IMR-90 (cell line): Measurements from ENCODE around the gene PTPRN2. TPM values are rescaled to one million over a fixed set of nuclear protein-coding genes. Genes with fewer than 3 reads are reported as not detected.

Experiments used
- ATAC-seq: fragments of 200-7000 bp; cut with Tn5 transposase; 2 replicates; pipeline ENCODE4 v1.9.1; 2020; ENCODE audit warnings: low read depth, mild to moderate bottlenecking, moderate library complexity
- BruUV-seq: library from RNA; stranded (reverse); fragments of 400-500 nt; replicated peaks from 2 replicates; lab custom pipeline; 2021; lab: Mats Ljungman, UMichigan
- CTCF ChIA-PET: fragments of 300-600 bp; formaldehyde crosslinking; extraction: SDS; loops from one replicate; lab custom pipeline; 2021; ENCODE audit warnings: antibody characterized with exemption; lab: Yijun Ruan, JAX
- POLR2A ChIA-PET: fragments of 300-600 bp; sonication (Branson Sonifier 250); formaldehyde crosslinking; loops from one replicate; lab custom pipeline; 2022; ENCODE audit warnings: antibody characterized with exemption; ENCODE audit not compliant: unreplicated experiment; lab: Charles Lee
- DNase-seq: peaks from one replicate; pipeline ENCODE4 v3.0.0; 2013
- H2AFZ ChIP-seq: replicated peaks from 2 replicates; pipeline ENCODE3; 2013; ENCODE audit warnings: low read length, mild to moderate bottlenecking; ENCODE audit not compliant: poor library complexity
- H2AK5ac ChIP-seq: 2 replicates; pipeline ENCODE4 v1.6.1; 2013; ENCODE audit warnings: low read depth, low read length, inconsistent platforms
- H2AK9ac ChIP-seq: replicated peaks from 2 replicates; pipeline ENCODE3; 2013; ENCODE audit warnings: mild to moderate bottlenecking, low read depth, low read length, moderate library complexity; ENCODE audit not compliant: poor library complexity
- H2BK120ac ChIP-seq: 2 replicates; pipeline ENCODE4 v1.6.1; 2013; ENCODE audit warnings: low read depth, low read length, inconsistent platforms
- H2BK15ac ChIP-seq: 3 replicates; pipeline ENCODE4 v1.6.1; 2013; ENCODE audit warnings: low read depth, low read length, inconsistent platforms
- H2BK20ac ChIP-seq: 2 replicates; pipeline ENCODE4 v1.6.1; 2013; ENCODE audit warnings: low read depth, mild to moderate bottlenecking, inconsistent platforms, low read length, moderate library complexity
- H2BK5ac ChIP-seq: 2 replicates; pipeline ENCODE4 v1.6.1; 2013; ENCODE audit warnings: mild to moderate bottlenecking, low read depth, low read length, inconsistent platforms; ENCODE audit not compliant: poor library complexity, severe bottlenecking
- H3K14ac ChIP-seq: replicated peaks from 2 replicates; pipeline ENCODE4 v1.6.1; 2013; ENCODE audit warnings: low read depth, low read length, inconsistent platforms
- H3K18ac ChIP-seq: 2 replicates; pipeline ENCODE4 v1.6.1; 2013; ENCODE audit warnings: low read depth, low read length, control low read depth
- H3K23ac ChIP-seq: 2 replicates; pipeline ENCODE4 v1.6.1; 2013; ENCODE audit warnings: low read depth, low read length, inconsistent platforms
- H3K27ac ChIP-seq: 2 replicates; pipeline ENCODE4 v1.5.1; 2013; ENCODE audit warnings: mild to moderate bottlenecking, control low read depth, low read length; ENCODE audit not compliant: insufficient read depth
- H3K27me3 ChIP-seq: 2 replicates; pipeline ENCODE4 v1.6.1; 2013; ENCODE audit warnings: low read length; ENCODE audit not compliant: control insufficient read depth, insufficient read depth
- H3K36me3 ChIP-seq: 2 replicates; pipeline ENCODE4 v1.6.1; 2013; ENCODE audit warnings: low read length, mixed read lengths; ENCODE audit not compliant: control insufficient read depth, insufficient read depth
- H3K4ac ChIP-seq: 2 replicates; pipeline ENCODE4 v1.6.1; 2013; ENCODE audit warnings: low read depth, low read length, inconsistent platforms
- H3K4me1 ChIP-seq: 2 replicates; pipeline ENCODE4 v1.6.1; 2013; ENCODE audit warnings: low read length, mixed read lengths; ENCODE audit not compliant: control insufficient read depth, insufficient read depth
- H3K4me2 ChIP-seq: 2 replicates; pipeline ENCODE4 v1.6.1; 2013; ENCODE audit warnings: low read depth, mild to moderate bottlenecking, control low read depth, low read length, moderate library complexity
- H3K4me3 ChIP-seq: 2 replicates; pipeline ENCODE4 v1.5.1; 2013; ENCODE audit warnings: low read depth, mild to moderate bottlenecking, control low read depth, low read length, moderate library complexity; ENCODE audit not compliant: insufficient read depth
- H3K56ac ChIP-seq: 2 replicates; pipeline ENCODE4 v1.6.1; 2013; ENCODE audit warnings: low read length, inconsistent platforms; ENCODE audit not compliant: insufficient read depth; ENCODE audit errors: extremely low read depth
- H3K79me1 ChIP-seq, 2 experiments: 2 replicates each; pipeline ENCODE4 v1.6.1; 2013; ENCODE audit warnings: low read length in 2 of 2, inconsistent platforms in 1 of 2, low read depth in 1 of 2
- H3K9ac ChIP-seq: 2 replicates; pipeline ENCODE4 v1.6.1; 2013; ENCODE audit warnings: low read depth, low read length, control low read depth
- H3K9me1 ChIP-seq: 2 replicates; pipeline ENCODE4 v1.6.1; 2013; ENCODE audit warnings: low read length, inconsistent platforms; ENCODE audit not compliant: insufficient read depth
- H3K9me3 ChIP-seq: 2 replicates; pipeline ENCODE4 v1.6.1; 2013; ENCODE audit warnings: low read length; ENCODE audit not compliant: control insufficient read depth, insufficient read depth
- H4K20me1 ChIP-seq: 2 replicates; pipeline ENCODE4 v1.6.1; 2013; ENCODE audit warnings: low read length, inconsistent platforms; ENCODE audit not compliant: insufficient read depth
- H4K5ac ChIP-seq: 2 replicates; pipeline ENCODE4 v1.6.1; 2013; ENCODE audit warnings: mild to moderate bottlenecking, low read depth, low read length, control low read depth
- H4K8ac ChIP-seq, 2 experiments: 2 replicates each; pipeline ENCODE4 v1.6.1; 2013; ENCODE audit warnings: low read depth in 2 of 2, low read length in 2 of 2, control low read depth in 1 of 2, inconsistent platforms in 1 of 2
- H4K91ac ChIP-seq: 2 replicates; pipeline ENCODE4 v1.6.1; 2013; ENCODE audit warnings: low read depth, low read length, inconsistent platforms; ENCODE audit not compliant: insufficient read depth
- BHLHE40 ChIP-seq: fragments of 150-350 bp; IDR thresholded peaks from 2 replicates; pipeline ENCODE4 v1.6.1; 2016; ENCODE audit warnings: mild to moderate bottlenecking, low read depth, low read length
- CEBPB ChIP-seq: IDR thresholded peaks from 2 replicates; pipeline ENCODE4 v1.6.1; 2012; ENCODE audit warnings: low read depth, low read length, improper control_type of control experiment
- CHD1 ChIP-seq: IDR thresholded peaks from 2 replicates; pipeline ENCODE4 v1.6.1; 2012; ENCODE audit warnings: low read depth, low read length, improper control_type of control experiment
- RAD21 ChIP-seq: IDR thresholded peaks from 2 replicates; pipeline ENCODE4 v1.6.1; 2012; ENCODE audit warnings: low read length, improper control_type of control experiment
- RFX5 ChIP-seq: IDR thresholded peaks from 2 replicates; pipeline ENCODE4 v1.8.0; 2012; ENCODE audit warnings: low read depth, mild to moderate bottlenecking, low read length, moderate library complexity
- USF2 ChIP-seq: fragments of 150-350 bp; IDR thresholded peaks from 2 replicates; pipeline ENCODE4 v1.6.1; 2017; ENCODE audit warnings: mild to moderate bottlenecking, antibody characterized with exemption, low read length, low read depth
- WGBS, 2 experiments: methylation state at CpG; one replicate each; pipeline versions ENCODE4 v1.1.5 to v1.1.7; 2013; ENCODE audit warnings: missing lambda C conversion rate in 2 of 2; ENCODE audit not compliant: insufficient read length in 1 of 2; ENCODE audit errors: extremely low coverage in 2 of 2; 5-methylcytosine and 5-hydroxymethylcytosine counted together
- dilution Hi-C: fragments of 300-500 bp; cut with HindIII; formaldehyde crosslinking; loops from one replicate; pipeline ENCODE4 v1.14.3; 2018; ENCODE audit warnings: low sequenced_read_pairs; ENCODE audit not compliant: unreplicated experiment
- in situ Hi-C: fragments of 300-500 bp; cut with MboI; formaldehyde crosslinking; loops from 3 replicates; pipeline ENCODE4 v1.14.3; 2019; ENCODE audit warnings: low sequenced_read_pairs, inconsistent platforms, mixed read lengths
- intact Hi-C: fragments of 100-400 bp; cut with micrococcal nuclease; formaldehyde crosslinking; loops from 2 replicates; pipeline ENCODE4 v1.10.0; 2022
- polyA plus RNA-seq, 3 experiments: library from polyadenylated mRNA; depleted of rRNA; stranded (reverse); fragments of >200 nt; gene quantifications; 2 replicates each; pipeline ENCODE4 v1.2.3, GENCODE V29; 2012; ENCODE audit warnings: low replicate concordance in 1 of 3
- total RNA-seq: library from RNA; depleted of rRNA; stranded (reverse); fragments of >200 nt; gene quantifications from 2 replicates; pipeline ENCODE4 v1.2.3, GENCODE V29; 2012
- TF ChIP-seq, protein P1 (sequence below): fragments of 150-350 bp; IDR thresholded peaks from 2 replicates; pipeline ENCODE4 v1.6.1; 2016; ENCODE audit warnings: low read depth, mild to moderate bottlenecking, low read length, moderate library complexity, borderline replicate concordance

Gene PTPRN2
- total and polyA plus RNA-seq, 2 of the 4 experiments (the other 2 are of a cell fraction): 0.03 TPM; not detected in 1

- TF ChIP-seq RFX5 (no peak), USF2 (no peak), CHD1 (no peak), RAD21 (no peak), CEBPB (no peak), BHLHE40 (no peak)
- TF ChIP-seq, protein P1, sequence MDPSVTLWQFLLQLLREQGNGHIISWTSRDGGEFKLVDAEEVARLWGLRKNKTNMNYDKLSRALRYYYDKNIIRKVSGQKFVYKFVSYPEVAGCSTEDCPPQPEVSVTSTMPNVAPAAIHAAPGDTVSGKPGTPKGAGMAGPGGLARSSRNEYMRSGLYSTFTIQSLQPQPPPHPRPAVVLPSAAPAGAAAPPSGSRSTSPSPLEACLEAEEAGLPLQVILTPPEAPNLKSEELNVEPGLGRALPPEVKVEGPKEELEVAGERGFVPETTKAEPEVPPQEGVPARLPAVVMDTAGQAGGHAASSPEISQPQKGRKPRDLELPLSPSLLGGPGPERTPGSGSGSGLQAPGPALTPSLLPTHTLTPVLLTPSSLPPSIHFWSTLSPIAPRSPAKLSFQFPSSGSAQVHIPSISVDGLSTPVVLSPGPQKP: no peak
- WGBS, 2 experiments: 68% methylated on average over 11 of the region's 28 CpGs; no CpG with 5 or more reads in 1 of the 2 experiments
- CTCF ChIA-PET: interaction anchor here (0.5 kb wide), 1 partner anchor 393 kb away, joined by 3 read pairs; no protein-coding TSS in a partner anchor
Measured at GRCh38 chr7:157521061-157521731, 1066.4 kb downstream of the PTPRN2 start.

More at GRCh38 chr7:157521061-157521731, 1066.4 kb downstream of the PTPRN2 start:
- Histone ChIP-seq H3K14ac (no peak overlapping the region), H3K9me1 (no peaks in the 10 kb centered on the region), H4K20me1 (no peaks in the 10 kb centered on the region), H4K91ac (no peak overlapping the region), H3K4me2 (no peak overlapping the region), H2BK120ac (no peak overlapping the region), H2AFZ (no peak overlapping the region), H3K4ac (no peak overlapping the region), H3K27me3 (no peaks in the 10 kb centered on the region), H3K36me3 (no peaks in the 10 kb centered on the region), H3K4me3 (no peak overlapping the region), H4K8ac (no peak overlapping the region), H3K4me1 (no peaks in the 10 kb centered on the region), H3K79me1 (no peaks in the 10 kb centered on the region), H3K18ac (no peak overlapping the region), H3K56ac (no peak overlapping the region), H2BK5ac (no peak overlapping the region), H2BK20ac (no peak overlapping the region), H2BK15ac (no peak overlapping the region), H2AK5ac (no peak overlapping the region), H3K23ac (no peak overlapping the region), H4K5ac (no peak overlapping the region), H3K9me3 (peaks cover 41% of the 10 kb centered on the region), H3K9ac (no peak overlapping the region), H2AK9ac (no peak overlapping the region), H3K27ac (no peak overlapping the region)
- in situ Hi-C loops: no loop called here
- ATAC-seq (no peak), DNase-seq (no peak)
- dilution Hi-C loops: no loop called here
- POLR2A ChIA-PET: no interaction called here
- intact Hi-C loops: no loop called here
- BruUV-seq: no TSS peak
